OCI-LY7 (cell line): ENCODE data around the gene ZDHHC14.

Source experiments
- CTCF ChIP-seq: fragments of 200-600 bp; sonication (generic); conservative IDR thresholded peaks from 2 replicates; pipeline ENCODE4 v1.5.1; 2014; ENCODE audit warnings: mild to moderate bottlenecking, antibody characterized with exemption, low read length, moderate library complexity, mixed read lengths
- EZH2phosphoT487 ChIP-seq: fragments of 200-600 bp; sonication (generic); IDR thresholded peaks from 2 replicates; pipeline ENCODE4 v1.6.1; 2018; ENCODE audit warnings: low read depth, borderline replicate concordance, mild to moderate bottlenecking, mixed run types, antibody characterized with exemption, low read length, moderate library complexity, mixed read lengths

GRCh38 chr6:157726892-157727628 is 346.1 kb downstream of the ZDHHC14 start:
- TF ChIP-seq CTCF = no peak
- TF ChIP-seq EZH2phosphoT487 = no peak
